NB4 (cell line): Measurements from ENCODE around the gene SYNE1.

Source experiments
- CTCF ChIP-seq: IDR thresholded peaks from one replicate; pipeline ENCODE4 v1.5.1; 2012; ENCODE audit warnings: low read depth, low read length
- POLR2A ChIP-seq: IDR thresholded peaks from 2 replicates; pipeline ENCODE4 v1.6.1; 2011; ENCODE audit warnings: mild to moderate bottlenecking; ENCODE audit not compliant: insufficient read length; ENCODE audit errors: extremely low read depth
- TF ChIP-seq, protein P1 (sequence below): IDR thresholded peaks from 2 replicates; pipeline ENCODE4 v1.6.1; 2011; ENCODE audit warnings: low read depth, low read length

DNA sequence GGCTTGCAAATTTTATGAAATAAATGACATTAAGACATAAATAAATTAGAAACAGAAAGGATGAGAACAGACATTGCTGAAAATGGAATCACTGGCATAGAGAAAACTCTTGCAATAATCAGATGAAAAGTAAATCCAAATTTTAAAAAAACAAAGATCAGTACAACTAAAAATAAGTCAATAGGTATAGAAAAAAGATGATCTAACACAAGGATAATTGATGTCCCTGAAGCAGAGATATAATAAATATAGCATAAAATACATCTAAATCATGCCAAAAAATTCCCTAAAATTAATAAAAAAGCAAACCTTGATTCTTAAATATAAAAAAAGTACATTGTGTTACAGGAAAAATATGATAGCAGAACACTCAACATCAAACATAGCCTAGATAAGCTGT is 379.6 kb downstream of the SYNE1 start:
- TF ChIP-seq CTCF (no peak), POLR2A (no peak)
- TF ChIP-seq, protein P1, sequence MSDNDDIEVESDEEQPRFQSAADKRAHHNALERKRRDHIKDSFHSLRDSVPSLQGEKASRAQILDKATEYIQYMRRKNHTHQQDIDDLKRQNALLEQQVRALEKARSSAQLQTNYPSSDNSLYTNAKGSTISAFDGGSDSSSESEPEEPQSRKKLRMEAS, result no peak
